HEK293 (cell line): ENCODE measurements around the gene SLC6A9.

ENCODE experiments used
- EGR2 ChIP-seq: fragments of 450-650 bp; formaldehyde crosslinking; IDR thresholded peaks from 2 replicates; pipeline ENCODE4 v1.5.1; 2016; ENCODE audit warnings: low read depth, missing biosample characterization, missing genetic modification characterization
- FEZF1 ChIP-seq: fragments of 450-650 bp; formaldehyde crosslinking; IDR thresholded peaks from 2 replicates; pipeline ENCODE4 v1.5.1; 2016; ENCODE audit warnings: missing biosample characterization, missing genetic modification characterization
- GLIS2 ChIP-seq: fragments of 450-650 bp; formaldehyde crosslinking; IDR thresholded peaks from 2 replicates; pipeline ENCODE4 v1.5.1; 2016; ENCODE audit warnings: missing biosample characterization, missing genetic modification characterization
- KLF1 ChIP-seq: fragments of 450-650 bp; formaldehyde crosslinking; IDR thresholded peaks from 2 replicates; pipeline ENCODE4 v1.5.1; 2016; ENCODE audit warnings: missing biosample characterization, missing genetic modification characterization
- KLF16 ChIP-seq: fragments of 450-650 bp; formaldehyde crosslinking; IDR thresholded peaks from 2 replicates; pipeline ENCODE4 v1.5.1; 2017; ENCODE audit warnings: missing biosample characterization, missing genetic modification characterization
- KLF7 ChIP-seq: fragments of 450-650 bp; formaldehyde crosslinking; IDR thresholded peaks from 2 replicates; pipeline ENCODE4 v1.5.1; 2016; ENCODE audit warnings: missing biosample characterization, missing genetic modification characterization, borderline replicate concordance
- OSR2 ChIP-seq: fragments of 450-650 bp; formaldehyde crosslinking; IDR thresholded peaks from 2 replicates; pipeline ENCODE4 v1.5.1; 2016; ENCODE audit warnings: missing biosample characterization, missing genetic modification characterization
- PRDM10 ChIP-seq: fragments of 450-650 bp; formaldehyde crosslinking; IDR thresholded peaks from 2 replicates; pipeline ENCODE4 v1.5.1; 2016; ENCODE audit warnings: missing biosample characterization, missing genetic modification characterization
- SP7 ChIP-seq: fragments of 450-650 bp; formaldehyde crosslinking; IDR thresholded peaks from 2 replicates; pipeline ENCODE4 v1.5.1; 2016; ENCODE audit warnings: missing biosample characterization, missing genetic modification characterization
- ZBTB17 ChIP-seq: fragments of 450-650 bp; formaldehyde crosslinking; IDR thresholded peaks from 2 replicates; pipeline ENCODE4 v1.5.1; 2016; ENCODE audit warnings: missing biosample characterization, missing genetic modification characterization
- ZBTB20 ChIP-seq: fragments of 450-650 bp; formaldehyde crosslinking; IDR thresholded peaks from 2 replicates; pipeline ENCODE4 v1.5.1; 2016; ENCODE audit warnings: missing biosample characterization, missing genetic modification characterization
- ZBTB26 ChIP-seq: fragments of 450-650 bp; formaldehyde crosslinking; optimal IDR thresholded peaks from 2 replicates; pipeline ENCODE3; 2016; ENCODE audit warnings: missing biosample characterization, mild to moderate bottlenecking, missing genetic modification characterization
- ZBTB49 ChIP-seq: fragments of 450-650 bp; formaldehyde crosslinking; IDR thresholded peaks from 2 replicates; pipeline ENCODE4 v1.5.1; 2016; ENCODE audit warnings: missing biosample characterization, missing genetic modification characterization, low read depth
- ZBTB7A ChIP-seq: fragments of 450-650 bp; formaldehyde crosslinking; IDR thresholded peaks from 2 replicates; pipeline ENCODE4 v1.5.1; 2016; ENCODE audit warnings: low read depth, missing biosample characterization, missing genetic modification characterization
- ZFHX2 ChIP-seq: fragments of 450-650 bp; formaldehyde crosslinking; conservative IDR thresholded peaks from 2 replicates; pipeline ENCODE4 v1.5.1; 2016; ENCODE audit warnings: missing biosample characterization, missing genetic modification characterization
- ZIC2 ChIP-seq: fragments of 450-650 bp; formaldehyde crosslinking; IDR thresholded peaks from 2 replicates; pipeline ENCODE4 v1.5.1; 2016; ENCODE audit warnings: missing biosample characterization, missing genetic modification characterization
- ZNF132 ChIP-seq: fragments of 450-650 bp; formaldehyde crosslinking; IDR thresholded peaks from 2 replicates; pipeline ENCODE4 v1.5.1; 2017; ENCODE audit warnings: missing biosample characterization, missing genetic modification characterization, borderline replicate concordance
- ZNF133 ChIP-seq: fragments of 450-650 bp; formaldehyde crosslinking; IDR thresholded peaks from 2 replicates; pipeline ENCODE4 v1.5.1; 2016; ENCODE audit warnings: missing biosample characterization, missing genetic modification characterization
- ZNF174 ChIP-seq: fragments of 450-650 bp; formaldehyde crosslinking; IDR thresholded peaks from 2 replicates; pipeline ENCODE4 v1.5.0; 2017; ENCODE audit warnings: missing biosample characterization, mild to moderate bottlenecking, missing genetic modification characterization
- ZNF2 ChIP-seq: fragments of 450-650 bp; formaldehyde crosslinking; IDR thresholded peaks from 2 replicates; pipeline ENCODE4 v1.5.1; 2016; ENCODE audit warnings: missing biosample characterization, missing genetic modification characterization
- ZNF221 ChIP-seq: fragments of 450-650 bp; formaldehyde crosslinking; IDR thresholded peaks from 2 replicates; pipeline ENCODE4 v1.5.1; 2017; ENCODE audit warnings: missing biosample characterization, missing genetic modification characterization, borderline replicate concordance
- ZNF248 ChIP-seq: fragments of 450-650 bp; formaldehyde crosslinking; IDR thresholded peaks from 2 replicates; pipeline ENCODE4 v1.5.1; 2017; ENCODE audit warnings: missing biosample characterization, missing genetic modification characterization
- ZNF292 ChIP-seq: fragments of 450-650 bp; formaldehyde crosslinking; IDR thresholded peaks from 2 replicates; pipeline ENCODE4 v1.5.1; 2016; ENCODE audit warnings: low read depth, missing biosample characterization, missing genetic modification characterization, borderline replicate concordance
- ZNF341 ChIP-seq: fragments of 450-650 bp; formaldehyde crosslinking; IDR thresholded peaks from 2 replicates; pipeline ENCODE4; 2016; ENCODE audit warnings: low read depth, missing biosample characterization, missing genetic modification characterization
- ZNF501 ChIP-seq: fragments of 450-650 bp; formaldehyde crosslinking; IDR thresholded peaks from 2 replicates; pipeline ENCODE4 v1.5.1; 2016; ENCODE audit warnings: missing biosample characterization, missing genetic modification characterization
- ZNF558 ChIP-seq: fragments of 450-650 bp; formaldehyde crosslinking; IDR thresholded peaks from 2 replicates; pipeline ENCODE4 v1.5.1; 2016; ENCODE audit warnings: missing biosample characterization, missing genetic modification characterization
- ZNF660 ChIP-seq: fragments of 450-650 bp; IDR thresholded peaks from 2 replicates; pipeline ENCODE4 v1.5.1; 2018; ENCODE audit warnings: missing biosample characterization, mild to moderate bottlenecking, missing genetic modification characterization
- ZNF785 ChIP-seq: fragments of 450-650 bp; formaldehyde crosslinking; IDR thresholded peaks from 2 replicates; pipeline ENCODE4 v1.5.1; 2016; ENCODE audit warnings: missing biosample characterization, missing genetic modification characterization
- ZNF792 ChIP-seq: fragments of 450-650 bp; formaldehyde crosslinking; IDR thresholded peaks from 2 replicates; pipeline ENCODE4 v1.5.1; 2016; ENCODE audit warnings: missing biosample characterization, missing genetic modification characterization
- ZXDB ChIP-seq: fragments of 450-650 bp; formaldehyde crosslinking; IDR thresholded peaks from 2 replicates; pipeline ENCODE4 v1.5.1; 2016; ENCODE audit warnings: missing biosample characterization, missing genetic modification characterization
- TF ChIP-seq, protein P1 (sequence below): fragments of 450-650 bp; formaldehyde crosslinking; IDR thresholded peaks from 2 replicates; pipeline ENCODE4 v1.5.1; 2016; ENCODE audit warnings: missing biosample characterization, missing genetic modification characterization

The SLC6A9 gene

GRCh38 chr1:43979528-43980254, 51.6 kb downstream of the SLC6A9 start (continued):
- TF ChIP-seq, protein P1, sequence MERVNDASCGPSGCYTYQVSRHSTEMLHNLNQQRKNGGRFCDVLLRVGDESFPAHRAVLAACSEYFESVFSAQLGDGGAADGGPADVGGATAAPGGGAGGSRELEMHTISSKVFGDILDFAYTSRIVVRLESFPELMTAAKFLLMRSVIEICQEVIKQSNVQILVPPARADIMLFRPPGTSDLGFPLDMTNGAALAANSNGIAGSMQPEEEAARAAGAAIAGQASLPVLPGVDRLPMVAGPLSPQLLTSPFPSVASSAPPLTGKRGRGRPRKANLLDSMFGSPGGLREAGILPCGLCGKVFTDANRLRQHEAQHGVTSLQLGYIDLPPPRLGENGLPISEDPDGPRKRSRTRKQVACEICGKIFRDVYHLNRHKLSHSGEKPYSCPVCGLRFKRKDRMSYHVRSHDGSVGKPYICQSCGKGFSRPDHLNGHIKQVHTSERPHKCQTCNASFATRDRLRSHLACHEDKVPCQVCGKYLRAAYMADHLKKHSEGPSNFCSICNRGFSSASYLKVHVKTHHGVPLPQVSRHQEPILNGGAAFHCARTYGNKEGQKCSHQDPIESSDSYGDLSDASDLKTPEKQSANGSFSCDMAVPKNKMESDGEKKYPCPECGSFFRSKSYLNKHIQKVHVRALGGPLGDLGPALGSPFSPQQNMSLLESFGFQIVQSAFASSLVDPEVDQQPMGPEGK (tag by site-specific recombination) = peak; percentile 82
- TF ChIP-seq ZNF248 (tag by site-specific recombination) (no peak), ZNF132 (tag by site-specific recombination) (no peak), ZNF785 (tag by site-specific recombination) (no peak), ZBTB17 (peak; percentile 37; the same call in 1 of the 2 replicates), ZFHX2 (tag by site-specific recombination) (peak; percentile 98), ZNF133 (tag by site-specific recombination) (no peak), SP7 (tag by site-specific recombination) (no peak; the same call in none of the 2 replicates), GLIS2 (tag by site-specific recombination) (peak; percentile 92), ZBTB7A (peak; percentile 22; the same call in 1 of the 2 replicates), ZNF292 (no peak), ZBTB49 (no peak), ZNF660 (tag by site-specific recombination) (no peak), KLF7 (tag by site-specific recombination) (peak; percentile 54; the same call in 1 of the 2 replicates), ZBTB26 (tag by site-specific recombination) (peak; percentile 48), KLF1 (tag by site-specific recombination) (peak; percentile 96), ZIC2 (tag by site-specific recombination) (no peak; the same call in 1 of the 2 replicates), ZBTB20 (tag by site-specific recombination) (peak; percentile 64; the same call in 1 of the 2 replicates), OSR2 (tag by site-specific recombination) (no peak), KLF16 (tag by site-specific recombination) (peak; percentile 66; the same call in 1 of the 2 replicates), ZNF341 (tag by site-specific recombination) (peak; percentile 79), FEZF1 (tag by site-specific recombination) (no peak), PRDM10 (tag by site-specific recombination) (peak; percentile 72), ZNF558 (tag by site-specific recombination) (no peak), EGR2 (tag by site-specific recombination) (peak; percentile 93), ZNF174 (tag by site-specific recombination) (no peak), ZNF2 (tag by site-specific recombination) (no peak), ZNF501 (tag by site-specific recombination) (peak; percentile 48; the same call in 1 of the 2 replicates), ZNF792 (tag by site-specific recombination) (no peak), ZNF221 (tag by site-specific recombination) (no peak), ZXDB (tag by site-specific recombination) (peak; percentile 79)
